Measurements from ENCODE around the gene SMYD2.

GRCh38 chr1:214271174-214271858 is 9.6 kb upstream of the SMYD2 start:
- TF ChIP-seq POLR2AphosphoS5 (IDR thresholded peaks at IDR 0.05; ENCODE audit: low read depth, low read length) (no peak), POLR2A (IDR thresholded peaks at IDR 0.05; ENCODE audit: low read depth, low read length) (no peak), TAF1 (IDR thresholded peaks at IDR 0.05; ENCODE audit: borderline replicate concordance, low read depth, low read length) (no peak)
